SU-DHL-6 (cell line): ENCODE results near the gene NT5C.
"Not testable (repeated sequence)": the region's sequence is repeated elsewhere in the genome, so short reads cannot be mapped to it uniquely, and the experiment has no call there.

ENCODE experiments used
- CTCF ChIP-seq: fragments of 200-600 bp; sonication (generic); IDR thresholded peaks from one replicate; pipeline ENCODE4 v1.5.1; 2017; ENCODE audit warnings: antibody characterized with exemption, mild to moderate bottlenecking, low read length, moderate library complexity; ENCODE audit not compliant: insufficient read depth, poor library complexity, severe bottlenecking
- EZH2phosphoT487 ChIP-seq: fragments of 200-600 bp; sonication (generic), shearing (Covaris generic); conservative IDR thresholded peaks from 2 replicates; pipeline ENCODE4 v1.6.1; 2018; ENCODE audit warnings: mild to moderate bottlenecking, antibody characterized with exemption, low read length, moderate library complexity, mixed read lengths

- not testable (repeated sequence) for TF ChIP-seq CTCF, EZH2phosphoT487
These were observed 2.2 kb upstream of the NT5C start for GRCh38 chr17:75133607-75134347.
